Activated CD4-positive, CD25-positive, alpha-beta regulatory T cell treated with anti-CD3 and anti-CD28 coated beads, Interleukin-2, amount 50 U/mL, for 16 hours (primary cell): ENCODE data around the gene ZNF26.
"Not testable (repeated sequence)": the region's sequence is repeated elsewhere in the genome, so short reads cannot be mapped to it uniquely, and the experiment has no call there.

Source experiments
- DNase-seq: peaks from one replicate; pipeline ENCODE4 v3.0.0-alpha.2; 2020; ENCODE audit warnings: low read depth, low spot score

ZNF26 gene

GRCh38 chr12:132986001-132986884, at the start of gene ZNF26:
Gene ZNF26, plus strand, starts transcription at chr12:132986367. Its CDS starts 474 bp downstream, at chr12:132986841.
- DNase-seq: peak; percentile 80

- not testable (repeated sequence) for DNase-seq
Measured at GRCh38 chr12:132936921-132937320, 49.2 kb upstream of the ZNF26 start.

DNA sequence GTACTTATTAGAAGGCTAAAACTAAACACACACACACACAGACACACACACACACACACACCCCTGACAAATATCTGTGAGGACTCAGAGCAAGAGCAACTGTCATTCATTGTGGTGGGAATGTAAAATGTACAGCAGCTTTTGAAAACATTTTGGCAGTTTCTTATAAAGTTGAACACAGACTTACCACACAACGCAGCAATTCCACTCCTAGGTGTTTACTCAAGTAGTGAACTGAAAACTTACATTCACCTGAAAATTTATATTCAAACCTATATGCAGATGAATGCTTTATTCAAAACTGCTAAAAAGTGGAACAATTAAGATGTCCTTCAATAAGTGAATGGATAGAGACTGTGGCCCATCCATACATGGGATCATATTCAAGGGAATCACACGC, 48.7 kb upstream of the ZNF26 start:
- no peak for DNase-seq

DNA sequence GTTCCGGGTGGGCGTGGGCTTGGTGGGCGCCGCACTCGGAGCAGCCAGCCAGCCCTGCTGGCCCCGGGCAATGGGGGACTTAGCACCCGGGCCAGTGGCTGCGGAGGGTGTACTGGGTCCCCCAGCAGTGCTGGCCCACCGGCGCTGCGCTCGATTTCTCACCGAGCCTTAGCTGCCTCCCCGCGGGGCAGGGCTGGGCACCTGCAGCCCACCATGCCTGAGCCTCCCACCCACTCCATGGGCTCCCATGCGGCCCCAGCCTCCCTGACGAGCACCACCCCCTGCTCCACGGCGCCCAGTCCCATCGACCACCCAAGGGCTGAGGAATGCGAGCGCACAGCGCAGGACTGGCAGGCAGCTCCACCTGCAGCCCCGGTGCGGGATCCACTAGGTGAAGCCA, 47.4 kb upstream of the ZNF26 start:
- DNase-seq: not testable (repeated sequence)

DNA sequence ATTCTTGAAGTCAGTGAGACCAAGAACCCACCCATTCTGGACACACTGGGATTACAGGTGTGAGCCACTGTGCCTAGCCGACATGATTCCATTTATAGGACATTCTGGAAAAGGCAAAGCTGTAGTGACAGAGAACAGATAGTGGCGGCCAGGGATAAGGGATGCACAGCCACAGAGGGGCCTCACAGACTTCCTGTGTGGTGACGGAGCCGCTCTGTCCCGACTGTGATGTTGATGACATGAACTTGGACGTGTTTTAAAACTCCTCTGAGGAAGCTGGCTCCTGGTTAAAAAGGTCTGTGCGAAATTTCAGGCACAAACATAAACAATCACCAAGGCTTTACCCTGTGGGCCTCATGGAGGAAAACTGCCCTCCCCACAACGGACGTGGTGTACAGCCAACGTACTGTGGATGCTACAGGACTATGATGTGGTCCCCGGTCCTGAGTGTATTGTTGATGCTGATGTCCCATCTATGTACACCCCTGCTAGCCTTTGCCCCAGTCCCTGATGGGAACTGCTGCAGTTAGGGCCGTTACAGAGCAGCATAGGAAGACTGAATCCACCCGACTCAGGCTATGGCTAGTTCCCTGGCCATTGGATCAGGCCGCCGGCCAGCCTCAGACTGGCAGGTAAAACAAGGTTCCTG, 46.0 kb upstream of the ZNF26 start:
- DNase-seq: no peak

DNA sequence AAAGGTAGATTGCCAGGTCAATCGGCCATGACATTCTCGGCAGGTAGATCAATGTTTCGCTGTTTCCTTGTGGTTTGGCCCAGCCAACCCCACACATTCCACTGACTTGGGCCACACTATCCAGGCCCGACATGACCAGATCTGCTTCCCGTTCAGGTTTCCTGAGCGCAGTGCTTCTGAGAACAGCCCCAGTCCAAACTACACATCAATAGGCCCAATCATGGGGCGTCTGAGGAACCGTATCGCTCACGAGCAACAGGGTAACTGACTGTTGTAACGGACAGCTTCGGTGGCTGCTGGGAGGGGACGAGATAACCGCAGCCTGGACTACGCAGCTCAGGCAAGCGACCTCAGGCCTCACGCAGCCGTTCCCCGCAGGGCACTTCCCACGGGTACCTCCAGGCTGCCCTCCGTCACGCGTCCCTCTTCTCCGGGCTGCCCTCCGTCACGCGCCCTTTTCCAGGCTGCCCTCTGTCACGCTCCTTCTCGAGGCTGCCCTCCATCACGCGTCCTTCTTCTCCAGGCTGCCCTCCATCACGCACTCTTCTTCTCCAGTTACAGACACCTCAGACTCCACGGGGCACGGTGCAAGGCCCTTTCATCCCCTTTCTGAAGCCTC, 44.7 kb upstream of the ZNF26 start:
- no peak for DNase-seq

GRCh38 chr12:132942611-132943010, 43.6 kb upstream of the ZNF26 start:
- no peak for DNase-seq

DNA sequence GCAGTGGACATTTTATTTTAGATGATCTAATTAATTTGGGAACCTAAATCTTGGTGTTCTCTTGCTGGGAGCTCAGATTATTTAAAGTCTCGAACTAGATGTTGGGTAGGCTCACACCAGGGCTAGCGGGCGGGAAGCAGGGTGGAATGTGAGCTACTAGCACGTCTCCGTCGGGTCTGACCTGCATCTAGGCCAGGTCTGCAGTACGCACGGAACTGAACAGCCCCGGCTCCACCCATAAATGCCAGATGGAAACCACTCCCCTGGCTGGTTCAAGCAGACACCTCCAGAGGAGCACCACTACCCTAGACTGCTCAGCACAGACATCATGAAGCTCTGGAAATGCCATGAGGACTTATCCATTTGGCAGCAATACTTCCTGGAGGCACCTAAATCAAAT, 40.4 kb upstream of the ZNF26 start:
- no peak for DNase-seq

- no peak for DNase-seq
Measured at GRCh38 chr12:132946246-132946820, 39.8 kb upstream of the ZNF26 start.

DNA sequence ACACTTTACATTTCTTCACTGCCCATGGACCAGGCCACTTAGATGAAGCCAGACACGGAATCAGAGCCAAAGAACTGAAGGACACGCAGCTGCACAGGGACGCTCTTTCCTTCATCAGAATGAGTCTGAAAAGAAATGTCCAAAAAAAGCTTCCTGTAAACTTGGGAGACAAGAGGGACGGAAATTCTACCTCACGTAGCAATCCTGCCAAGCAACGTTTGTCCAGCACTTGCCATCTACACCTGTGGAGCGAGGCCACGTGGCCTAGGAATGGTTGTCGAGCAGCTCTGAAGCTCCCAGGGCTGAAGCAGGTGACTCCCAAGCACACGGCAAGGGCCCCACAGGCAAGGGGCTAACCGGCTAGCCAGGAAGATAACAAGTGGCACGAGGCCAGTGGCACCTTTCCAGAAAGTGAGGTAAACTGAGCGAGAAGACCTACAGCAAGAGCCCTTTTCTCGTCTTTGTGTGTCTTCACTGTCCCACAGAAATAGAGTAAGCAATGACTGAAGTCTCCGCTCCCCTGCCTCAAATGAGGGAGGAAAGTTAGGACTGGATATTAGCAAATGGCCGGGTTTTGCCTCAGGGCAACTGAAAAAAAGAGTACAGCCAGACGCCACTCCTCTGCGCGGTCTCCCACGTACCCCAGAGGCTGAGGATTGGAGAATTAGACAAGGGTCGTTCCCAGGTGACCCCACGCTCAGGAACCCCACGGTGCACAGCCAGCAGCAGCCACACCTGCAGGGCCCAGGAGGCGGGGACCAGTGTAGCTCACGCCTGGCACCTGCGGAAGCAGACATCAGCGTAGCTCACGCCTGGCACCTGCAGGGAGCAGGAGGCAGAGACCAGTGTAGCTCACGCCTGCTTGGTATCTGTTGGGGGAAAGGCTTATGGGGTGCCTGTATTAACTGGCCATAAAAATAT, 37.8 kb upstream of the ZNF26 start:
- no peak for DNase-seq

- no peak for DNase-seq
Measured at GRCh38 chr12:132949936-132950837, 36.0 kb upstream of the ZNF26 start.

GRCh38 chr12:132950844-132951535, 35.2 kb upstream of the ZNF26 start:
- DNase-seq: no peak

DNA sequence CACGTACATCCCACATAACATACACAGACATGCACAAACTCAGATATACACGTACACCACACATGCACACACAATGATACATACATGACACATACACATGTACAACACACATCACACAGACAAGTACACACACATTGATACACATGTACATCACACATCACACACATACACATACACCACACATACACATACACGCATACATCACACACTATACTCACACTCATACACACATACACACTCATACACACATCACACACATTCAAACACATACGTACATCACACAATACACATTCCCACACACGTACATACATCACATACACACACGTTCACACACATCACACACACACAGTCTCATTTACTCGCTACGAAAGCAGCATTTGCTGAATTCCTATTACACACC, 34.5 kb upstream of the ZNF26 start:
- no peak for DNase-seq

- no peak for DNase-seq
Measured at GRCh38 chr12:132952371-132953162, 33.6 kb upstream of the ZNF26 start.

DNA sequence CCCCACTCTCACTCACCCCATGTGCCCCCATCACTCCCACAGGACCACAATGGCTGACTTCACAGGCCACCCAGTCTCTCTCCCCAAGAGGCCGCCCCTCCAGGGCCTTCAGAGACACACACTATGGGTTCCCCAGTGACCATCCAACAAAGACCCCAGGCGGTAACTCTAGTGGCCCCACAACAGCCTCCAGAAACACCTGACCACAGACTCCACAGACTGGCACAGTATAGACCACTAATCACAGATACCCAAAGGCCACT, 33.1 kb upstream of the ZNF26 start:
- no peak for DNase-seq

DNA sequence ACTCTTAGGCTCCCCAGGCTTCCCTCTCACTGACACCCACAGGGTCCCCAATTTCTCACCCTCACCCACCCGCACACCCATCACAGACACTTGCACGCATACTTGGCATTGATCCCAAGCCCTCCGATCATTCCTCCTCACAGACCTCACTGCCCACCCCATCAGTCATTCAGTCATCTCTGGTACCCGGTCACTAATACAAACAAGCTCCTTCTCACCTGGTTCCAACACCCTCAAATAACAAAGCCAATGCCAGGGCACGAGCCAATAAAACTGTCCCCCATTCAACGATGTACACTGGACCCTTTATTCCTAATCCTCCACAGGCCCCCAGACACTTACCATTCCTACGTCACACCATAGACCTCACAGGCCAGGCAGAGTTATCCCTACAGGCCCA, 32.4 kb upstream of the ZNF26 start:
- no peak for DNase-seq

- DNase-seq: no peak
Measured at GRCh38 chr12:132954471-132955048, 31.6 kb upstream of the ZNF26 start.
